Endothelial cell of umbilical vein (primary cell): ENCODE measurements around the gene TPO. TPM values are rescaled to one million over a fixed set of nuclear protein-coding genes. Genes with fewer than 3 reads are reported as not detected.
"Not testable (repeated sequence)": the region's sequence is repeated elsewhere in the genome, so short reads cannot be mapped to it uniquely, and the experiment has no call there.

Source experiments
- BruUV-seq: library from RNA; stranded (reverse); fragments of 400-500 nt; replicated peaks from 2 replicates; lab custom pipeline; 2021; lab: Mats Ljungman, UMichigan
- CTCF ChIA-PET: fragments of 300-600, 350-600 bp; sonication (Branson Sonifier 250); formaldehyde crosslinking; loops from one replicate; lab custom pipeline; 2021; ENCODE audit warnings: antibody characterized with exemption, inconsistent platforms; lab: Charles Lee
- POLR2A ChIA-PET: fragments of 300-600, 350-600 bp; sonication (Branson Sonifier 250); formaldehyde crosslinking; loops from one replicate; lab custom pipeline; 2021; ENCODE audit warnings: antibody characterized with exemption, inconsistent platforms; lab: Charles Lee
- DNase-seq: peaks from one replicate; pipeline ENCODE4 v3.0.0-alpha.2; 2011; ENCODE audit warnings: low read depth, low spot score
- FAIRE-seq: peaks from 2 replicates; lab custom pipeline; 2011; peaks lifted over from hg19 to GRCh38; lab: Jason Lieb, UNC
- H2AFZ ChIP-seq: 2 replicates; pipeline ENCODE4 v1.6.0; 2012; ENCODE audit warnings: low read depth, low read length, control low read depth, inconsistent platforms
- H3K27ac ChIP-seq: 2 replicates; pipeline ENCODE4 v1.5.1; 2011; ENCODE audit warnings: low read depth, mild to moderate bottlenecking, control low read depth, low read length, moderate library complexity; ENCODE audit not compliant: insufficient read depth
- H3K27me3 ChIP-seq, 2 experiments: 2 replicates each; pipeline versions ENCODE4 v1.6.0 to v1.6.1; 2011; ENCODE audit warnings: low read length in 2 of 2, mixed read lengths in 1 of 2; ENCODE audit not compliant: control insufficient read depth in 2 of 2, insufficient read depth in 2 of 2
- H3K36me3 ChIP-seq, 2 experiments: 2 replicates in 1 of 2; 3 replicates in 1 of 2; pipeline ENCODE4 v1.5.1; 2011; ENCODE audit warnings: low read length in 2 of 2, mild to moderate bottlenecking in 1 of 2, moderate library complexity in 1 of 2; ENCODE audit not compliant: control insufficient read depth in 2 of 2, insufficient read depth in 2 of 2; ENCODE audit errors: extremely low read depth in 1 of 2
- H3K4me1 ChIP-seq: 3 replicates; pipeline ENCODE4 v1.5.1; 2011; ENCODE audit warnings: mild to moderate bottlenecking, low read length; ENCODE audit not compliant: control insufficient read depth, insufficient read depth; ENCODE audit errors: extremely low read depth
- H3K4me2 ChIP-seq: 2 replicates; pipeline ENCODE4 v1.6.1; 2011; ENCODE audit warnings: low read length, control low read depth, mixed read lengths; ENCODE audit not compliant: insufficient read depth
- H3K4me3 ChIP-seq, 3 experiments: fragments of 200-600 bp in 1 of 3; sonication (generic), shearing (Covaris generic) in 1 of 3; replicated peaks in 1 of 3; 2 replicates each; pipeline ENCODE4 v1.5.1; 2011 to 2016; ENCODE audit warnings: control low read depth in 3 of 3, low read length in 3 of 3, mild to moderate bottlenecking in 2 of 3, inconsistent platforms in 1 of 3, low read depth in 1 of 3, moderate library complexity in 1 of 3; ENCODE audit not compliant: insufficient read depth in 1 of 3
- H3K79me2 ChIP-seq: 2 replicates; pipeline ENCODE4 v1.6.0; 2012; ENCODE audit warnings: low read length, inconsistent platforms; ENCODE audit not compliant: control insufficient read depth, insufficient read depth
- H3K9ac ChIP-seq: replicated peaks from 2 replicates; pipeline ENCODE3; 2011; ENCODE audit warnings: low read length, control low read depth; ENCODE audit not compliant: insufficient read depth; ENCODE audit errors: extremely low read depth
- H3K9me1 ChIP-seq: replicated peaks from 3 replicates; pipeline ENCODE4 v1.6.0; 2011; ENCODE audit warnings: mild to moderate bottlenecking, low read length; ENCODE audit not compliant: control insufficient read depth, insufficient read depth; ENCODE audit errors: extremely low read depth
- H3K9me3 ChIP-seq: replicated peaks from 2 replicates; pipeline ENCODE4 v1.5.1; 2012; ENCODE audit warnings: low read length, inconsistent platforms; ENCODE audit not compliant: control insufficient read depth, insufficient read depth
- H4K20me1 ChIP-seq: replicated peaks from 2 replicates; pipeline ENCODE3; 2011; ENCODE audit warnings: mild to moderate bottlenecking, low read length; ENCODE audit not compliant: control insufficient read depth, insufficient read depth; ENCODE audit errors: extremely low read depth
- CTCF ChIP-seq, 2 donors: IDR thresholded peaks; 1 replicate in 1 of 2; 2 replicates in 1 of 2; pipeline ENCODE4 v1.5.1; 2011; ENCODE audit warnings: low read length in 2 of 2, mild to moderate bottlenecking in 2 of 2, moderate library complexity in 2 of 2, control low read depth in 1 of 2, inconsistent platforms in 1 of 2, low read depth in 1 of 2; ENCODE audit not compliant: insufficient read depth in 1 of 2; ENCODE audit errors: extremely low read depth in 1 of 2
- EZH2 ChIP-seq: IDR thresholded peaks from 2 replicates; pipeline ENCODE4 v1.6.1; 2012; ENCODE audit warnings: borderline replicate concordance, low read depth, mild to moderate bottlenecking, moderate library complexity, low read length, inconsistent platforms; ENCODE audit not compliant: severe bottlenecking
- FOS ChIP-seq: IDR thresholded peaks from 2 replicates; pipeline ENCODE4 v1.6.1; 2011; ENCODE audit warnings: mild to moderate bottlenecking, low read length, moderate library complexity, borderline replicate concordance; ENCODE audit not compliant: insufficient read depth
- GATA2 ChIP-seq: IDR thresholded peaks from 2 replicates; pipeline ENCODE4 v1.7.0; 2011; ENCODE audit warnings: low read depth, mild to moderate bottlenecking, moderate library complexity, mixed read lengths, low read length; ENCODE audit not compliant: insufficient read length, insufficient read depth
- JUN ChIP-seq: IDR thresholded peaks from 2 replicates; pipeline ENCODE4 v1.6.1; 2011; ENCODE audit warnings: borderline replicate concordance, low read depth; ENCODE audit not compliant: insufficient read length, insufficient read depth
- MAX ChIP-seq: IDR thresholded peaks from 2 replicates; pipeline ENCODE4 v1.6.1; 2011; ENCODE audit not compliant: insufficient read depth, insufficient read length
- MYC ChIP-seq: IDR thresholded peaks from one replicate; pipeline ENCODE4 v1.6.1; 2011; ENCODE audit warnings: mild to moderate bottlenecking, low read depth, low read length
- POLR2A ChIP-seq: IDR thresholded peaks from 2 replicates; pipeline ENCODE4 v1.6.1; 2012; ENCODE audit warnings: low read depth, mild to moderate bottlenecking, control low read depth, low read length
- POLR2AphosphoS5 ChIP-seq: IDR thresholded peaks from 2 replicates; pipeline ENCODE4 v1.6.1; 2012; ENCODE audit warnings: low read depth, mild to moderate bottlenecking, control low read depth, low read length, moderate library complexity; ENCODE audit not compliant: insufficient read depth
- dilution Hi-C: fragments of 300-500 bp; cut with MboI; formaldehyde crosslinking; loops from one replicate; pipeline ENCODE4 v1.15.0; 2019; ENCODE audit warnings: low sequenced_read_pairs; ENCODE audit not compliant: extremely low pct_ligation_motif_present
- intact Hi-C: fragments of 100-400 bp; cut with micrococcal nuclease; formaldehyde crosslinking; loops from one replicate; pipeline ENCODE4 v1.10.0; 2022
- polyA plus RNA-seq, 4 experiments: library from polyadenylated mRNA; depleted of rRNA in 3 of 4; stranded (reverse) in 3 of 4; unstranded in 1 of 4; fragments of >200 nt; gene quantifications; 2 replicates each; pipeline versions ENCODE4 v1.2.1 to v1.2.3, GENCODE V29; 2011 to 2012; ENCODE audit warnings: missing spikeins in 1 of 4
- total RNA-seq: library from RNA; stranded (reverse); gene quantifications from 2 replicates; pipeline ENCODE4 v1.2.3, GENCODE V29; 2021

The TPO gene
- total and polyA plus RNA-seq, 2 donors (not counting 3 experiments of a cell fraction or from before 2014, with no cell fraction given): not detected

- H3K4me2 ChIP-seq: no peak overlapping the region
- H3K79me2 ChIP-seq: no peaks in the 10 kb centered on the region
- no peak overlapping the region for H3K4me3 ChIP-seq
- H2AFZ ChIP-seq: no peak overlapping the region
- TF ChIP-seq POLR2A (no peak), MAX (no peak), JUN (no peak), EZH2 (no peak), FOS (no peak), CTCF (IDR thresholded peaks at IDR 0.05; ENCODE audit: extremely low read depth in 1 of 2, insufficient read depth in 1 of 2, low read depth in 1 of 2, low read length in 2 of 2) (no peak), POLR2AphosphoS5 (no peak), GATA2 (no peak), MYC (no peak)
- no peaks in the 10 kb centered on the region for H3K9me3 ChIP-seq
- no peaks in the 10 kb centered on the region for H3K9me1 ChIP-seq
- H3K27me3 ChIP-seq: no peaks in the 10 kb centered on the region
- no peaks in the 10 kb centered on the region for H4K20me1 ChIP-seq
- no peaks in the 10 kb centered on the region for H3K36me3 ChIP-seq
- BruUV-seq: no TSS peak
- H3K27ac ChIP-seq: no peak overlapping the region
- intact Hi-C loops (no loop called here), dilution Hi-C loops (no loop called here)
- DNase-seq (no peak), FAIRE-seq (no peak)
- H3K4me1 ChIP-seq: no peaks in the 10 kb centered on the region
- POLR2A ChIA-PET: no interaction called here
- no peak overlapping the region for H3K9ac ChIP-seq
- CTCF ChIA-PET: no interaction called here
Measured at GRCh38 chr2:1567556-1568344, 154.5 kb downstream of the TPO start.

DNA sequence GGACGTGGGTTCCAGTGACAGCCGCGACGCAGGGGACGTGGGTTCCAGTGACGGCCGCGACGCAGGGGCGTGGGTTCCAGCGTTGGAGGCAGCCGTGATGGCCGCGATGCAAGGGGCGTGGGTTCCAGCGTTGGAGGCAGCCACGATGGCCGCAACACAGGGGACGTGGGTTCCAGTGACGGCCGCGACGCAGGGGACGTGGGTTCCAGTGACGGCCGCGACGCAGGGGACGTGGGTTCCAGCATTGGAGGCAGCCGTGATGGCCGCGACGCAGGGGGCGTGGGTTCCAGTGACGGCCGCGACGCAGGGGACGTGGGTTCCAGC lies 155.0 kb downstream of the TPO start:
- BruUV-seq, FAIRE-seq, H2AFZ ChIP-seq, H3K79me2 ChIP-seq, H3K4me1 ChIP-seq, H3K27me3 ChIP-seq, H3K27ac ChIP-seq, POLR2A ChIA-PET, DNase-seq, H3K9me3 ChIP-seq, H4K20me1 ChIP-seq, dilution Hi-C loops, intact Hi-C loops, H3K4me2 ChIP-seq, H3K9me1 ChIP-seq, CTCF ChIA-PET, H3K36me3 ChIP-seq, H3K9ac ChIP-seq, H3K4me3 ChIP-seq: not testable (repeated sequence)
